K562 (cell line): ENCODE data around the gene NUP188. TPM values are rescaled to one million over a fixed set of nuclear protein-coding genes. Genes with fewer than 3 reads are reported as not detected.

ENCODE experiments used
- AFF4 ChIP-seq: sonication (generic); formaldehyde crosslinking; IDR thresholded peaks from 2 replicates; pipeline ENCODE4 v1.8.0; 2023; ENCODE audit warnings: mild to moderate bottlenecking, missing genetic modification reagents
- ASH1L ChIP-seq: fragments of 450-650 bp; IDR thresholded peaks from 2 replicates; pipeline ENCODE4 v1.6.1; 2018; ENCODE audit warnings: borderline replicate concordance, mild to moderate bottlenecking, low read depth; ENCODE audit not compliant: partially characterized antibody
- CBFB ChIP-seq: sonication (generic); formaldehyde crosslinking; IDR thresholded peaks from 2 replicates; pipeline ENCODE4 v1.4.0; 2020; ENCODE audit warnings: mild to moderate bottlenecking, missing genetic modification reagents
- CCNT2 ChIP-seq: IDR thresholded peaks from 2 replicates; pipeline ENCODE4 v1.6.1; 2011; ENCODE audit warnings: borderline replicate concordance, low read depth, mild to moderate bottlenecking, moderate library complexity, mixed read lengths, low read length; ENCODE audit not compliant: insufficient read length; ENCODE audit errors: extremely low read depth
- COPS2 ChIP-seq: fragments of 450-650 bp; conservative IDR thresholded peaks from 2 replicates; pipeline ENCODE4 v1.6.1; 2016; ENCODE audit warnings: mild to moderate bottlenecking, moderate library complexity
- ELF4 ChIP-seq: fragments of 450-650 bp; formaldehyde crosslinking; IDR thresholded peaks from 2 replicates; pipeline ENCODE4 v1.4.0; 2022; ENCODE audit warnings: missing genetic modification characterization
- EWSR1 ChIP-seq: fragments of 450-650 bp; IDR thresholded peaks from 2 replicates; pipeline ENCODE4 v1.6.1; 2018; ENCODE audit warnings: borderline replicate concordance, mild to moderate bottlenecking, low read depth, moderate library complexity; ENCODE audit not compliant: partially characterized antibody
- GTF2B ChIP-seq: IDR thresholded peaks from 2 replicates; pipeline ENCODE4 v1.6.1; 2011; ENCODE audit not compliant: insufficient read length; ENCODE audit errors: extremely low read depth
- GTF2F1 ChIP-seq: IDR thresholded peaks from 2 replicates; pipeline ENCODE4 v1.6.1; 2011; ENCODE audit warnings: low read depth, low read length, improper control_type of control experiment
- HMG20B ChIP-seq: fragments of 250-450 bp; sonication (Bioruptor Pico); IDR thresholded peaks from 2 replicates; pipeline ENCODE4 v1.5.0; 2021; ENCODE audit warnings: mild to moderate bottlenecking
- MTA3 ChIP-seq: fragments of 450-650 bp; formaldehyde crosslinking; IDR thresholded peaks from 2 replicates; pipeline ENCODE4 v1.6.1; 2017; ENCODE audit warnings: mild to moderate bottlenecking, borderline replicate concordance
- NCOA1 ChIP-seq: fragments of 450-650 bp; IDR thresholded peaks from 2 replicates; pipeline ENCODE4 v1.6.1; 2016; ENCODE audit warnings: low read depth
- PHF8 ChIP-seq: fragments of 200-600 bp; sonication (generic); IDR thresholded peaks from 2 replicates; pipeline ENCODE4 v1.6.1; 2012; ENCODE audit warnings: mixed run types, mild to moderate bottlenecking, inconsistent platforms, low read length, moderate library complexity, borderline replicate concordance
- RBM22 ChIP-seq: fragments of 200-400 bp; formaldehyde crosslinking; IDR thresholded peaks from 2 replicates; pipeline ENCODE4 v1.6.1; 2018; ENCODE audit warnings: low read length, low read depth; ENCODE audit not compliant: poor library complexity, severe bottlenecking
- TRIM24 ChIP-seq, 2 experiments: fragments of 450-650 bp; IDR thresholded peaks; 2 replicates each; pipeline ENCODE4 v1.6.1; 2016
- ZNF408 ChIP-seq: fragments of 250-450 bp; sonication (Bioruptor Pico); IDR thresholded peaks from 2 replicates; pipeline ENCODE4 v1.4.0; 2020; ENCODE audit warnings: low read depth, mild to moderate bottlenecking, moderate library complexity
- polyA plus RNA-seq, 8 experiments: library from polyadenylated mRNA; depleted of rRNA in 4 of 8; stranded (reverse) in 5 of 8; unstranded in 3 of 8; fragments of >200 nt; fragmentation: Nextera tagmentation in 2 of 8; fragmentation: Illumina TruSeq in 1 of 8; extraction: Ambion mirVana in 2 of 8; extraction: Trizol in 1 of 8; gene quantifications; 2 replicates each; pipeline versions ENCODE4 v1.2.1 to v1.2.3, GENCODE V29; 2011 to 2014; ENCODE audit warnings: inconsistent platforms in 1 of 8, missing spikeins in 1 of 8
- total RNA-seq, 7 experiments: library from RNA; depleted of rRNA in 6 of 7; stranded (reverse); fragments of >200 nt in 6 of 7; fragmentation: Illumina TruSeq in 2 of 7; extraction: Trizol in 2 of 7; gene quantifications; 2 replicates each; pipeline versions ENCODE4 v1.2.1 to v1.2.3, GENCODE V29; 2011 to 2021; ENCODE audit warnings: low replicate concordance in 1 of 7
- TF ChIP-seq, protein P1 (sequence below): sonication (generic); formaldehyde crosslinking; IDR thresholded peaks from 2 replicates; pipeline ENCODE4 v1.9.0; 2022; ENCODE audit warnings: mild to moderate bottlenecking, missing genetic modification reagents
- TF ChIP-seq, protein P2 (sequence below): fragments of 250-450 bp; sonication (Bioruptor Pico); IDR thresholded peaks from 2 replicates; pipeline ENCODE4 v1.5.0; 2021
- TF ChIP-seq, protein P3 (sequence below): fragments of 250-450 bp; sonication (Bioruptor Pico); IDR thresholded peaks from 2 replicates; pipeline ENCODE4 v1.9.0; 2021; ENCODE audit warnings: mild to moderate bottlenecking, inconsistent platforms

NUP188 gene
- total and polyA plus RNA-seq, 9 of the 15 experiments (the other 6 are each of a cell fraction or from before 2014, with no cell fraction given) = 11.7 to 135 (median 70.6) TPM

GRCh38 chr9:129027685-129028191 is 80.2 kb downstream of the NUP188 start (continued):
- TF ChIP-seq HMG20B (no peak), CBFB (CRISPR knock-in tag) (peak; percentile 70; the same call in 1 of the 2 replicates), PHF8 (peak; percentile 64; the same call in 1 of the 2 replicates), ZNF408 (CRISPR knock-in tag) (no peak), GTF2F1 (no peak), GTF2B (no peak), RBM22 (no peak), COPS2 (no peak), AFF4 (no peak), NCOA1 (no peak), ELF4 (no peak), EWSR1 (no peak), ASH1L (no peak), TRIM24 (IDR thresholded peaks at IDR 0.05) (no peak), CCNT2 (peak; percentile 22), MTA3 (peak; percentile 71; the same call in 1 of the 2 replicates)
- TF ChIP-seq, protein P1, sequence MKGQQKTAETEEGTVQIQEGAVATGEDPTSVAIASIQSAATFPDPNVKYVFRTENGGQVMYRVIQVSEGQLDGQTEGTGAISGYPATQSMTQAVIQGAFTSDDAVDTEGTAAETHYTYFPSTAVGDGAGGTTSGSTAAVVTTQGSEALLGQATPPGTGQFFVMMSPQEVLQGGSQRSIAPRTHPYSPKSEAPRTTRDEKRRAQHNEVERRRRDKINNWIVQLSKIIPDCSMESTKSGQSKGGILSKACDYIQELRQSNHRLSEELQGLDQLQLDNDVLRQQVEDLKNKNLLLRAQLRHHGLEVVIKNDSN (CRISPR knock-in tag) = no peak
- TF ChIP-seq, protein P2, sequence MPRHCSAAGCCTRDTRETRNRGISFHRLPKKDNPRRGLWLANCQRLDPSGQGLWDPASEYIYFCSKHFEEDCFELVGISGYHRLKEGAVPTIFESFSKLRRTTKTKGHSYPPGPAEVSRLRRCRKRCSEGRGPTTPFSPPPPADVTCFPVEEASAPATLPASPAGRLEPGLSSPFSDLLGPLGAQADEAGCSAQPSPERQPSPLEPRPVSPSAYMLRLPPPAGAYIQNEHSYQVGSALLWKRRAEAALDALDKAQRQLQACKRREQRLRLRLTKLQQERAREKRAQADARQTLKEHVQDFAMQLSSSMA (CRISPR knock-in tag) = no peak
- TF ChIP-seq, protein P3, sequence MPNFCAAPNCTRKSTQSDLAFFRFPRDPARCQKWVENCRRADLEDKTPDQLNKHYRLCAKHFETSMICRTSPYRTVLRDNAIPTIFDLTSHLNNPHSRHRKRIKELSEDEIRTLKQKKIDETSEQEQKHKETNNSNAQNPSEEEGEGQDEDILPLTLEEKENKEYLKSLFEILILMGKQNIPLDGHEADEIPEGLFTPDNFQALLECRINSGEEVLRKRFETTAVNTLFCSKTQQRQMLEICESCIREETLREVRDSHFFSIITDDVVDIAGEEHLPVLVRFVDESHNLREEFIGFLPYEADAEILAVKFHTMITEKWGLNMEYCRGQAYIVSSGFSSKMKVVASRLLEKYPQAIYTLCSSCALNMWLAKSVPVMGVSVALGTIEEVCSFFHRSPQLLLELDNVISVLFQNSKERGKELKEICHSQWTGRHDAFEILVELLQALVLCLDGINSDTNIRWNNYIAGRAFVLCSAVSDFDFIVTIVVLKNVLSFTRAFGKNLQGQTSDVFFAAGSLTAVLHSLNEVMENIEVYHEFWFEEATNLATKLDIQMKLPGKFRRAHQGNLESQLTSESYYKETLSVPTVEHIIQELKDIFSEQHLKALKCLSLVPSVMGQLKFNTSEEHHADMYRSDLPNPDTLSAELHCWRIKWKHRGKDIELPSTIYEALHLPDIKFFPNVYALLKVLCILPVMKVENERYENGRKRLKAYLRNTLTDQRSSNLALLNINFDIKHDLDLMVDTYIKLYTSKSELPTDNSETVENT (CRISPR knock-in tag) = peak; percentile 59; the same call in 1 of the 2 replicates
